Esophagus squamous epithelium (tissue), 5 donors: Measurements from ENCODE around the gene MMP24. TPM values are rescaled to one million over a fixed set of nuclear protein-coding genes. Genes with fewer than 3 reads are reported as not detected.

Source experiments
- DNase-seq: peaks from one replicate; lab custom pipeline; 2025; lab: John Stamatoyannopoulos, UW
- H3K27ac ChIP-seq, 4 donors: fragments of 200-600 bp; sonication (generic); one replicate each; pipeline ENCODE4 v1.5.1; 2016 to 2019; ENCODE audit warnings: mild to moderate bottlenecking in 1 of 4
- H3K27me3 ChIP-seq, 4 donors: fragments of 200-600 bp; sonication (generic); 1 replicate in 3 of 4; 2 replicates in 1 of 4; pipeline versions ENCODE4 v1.5.1 to v1.6.0; 2017 to 2021; ENCODE audit warnings: antibody characterized with exemption in 1 of 4
- H3K36me3 ChIP-seq, 3 donors: fragments of 200-600 bp; sonication (generic); one replicate each; pipeline ENCODE4 v1.5.1; 2016 to 2019
- H3K4me1 ChIP-seq, 3 donors: fragments of 200-600 bp; sonication (generic); one replicate each; pipeline ENCODE4 v1.5.1; 2017 to 2019
- H3K4me3 ChIP-seq, 4 donors: fragments of 200-600 bp; sonication (generic); 1 replicate in 3 of 4; 2 replicates in 1 of 4; pipeline ENCODE4 v1.5.1; 2016 to 2019; ENCODE audit warnings: mild to moderate bottlenecking in 2 of 4, moderate library complexity in 1 of 4
- H3K9me3 ChIP-seq, 3 donors: fragments of 200-600 bp; sonication (generic); one replicate each; pipeline ENCODE4 v1.5.1; 2016 to 2019
- CTCF ChIP-seq, 6 experiments: fragments of 450-650 bp in 4 of 6; fragments of 200-600 bp in 2 of 6; sonication (generic) in 2 of 6; IDR thresholded peaks; one replicate each; pipeline ENCODE4 v1.5.1; 2016 to 2019; ENCODE audit warnings: antibody characterized with exemption in 6 of 6, mild to moderate bottlenecking in 4 of 6, moderate library complexity in 4 of 6
- POLR2A ChIP-seq, 4 donors: fragments of 450-650 bp; IDR thresholded peaks; one replicate each; pipeline ENCODE4 v1.6.1; 2017; ENCODE audit warnings: antibody characterized with exemption in 4 of 4, mild to moderate bottlenecking in 4 of 4, moderate library complexity in 3 of 4
- WGBS, 2 donors: methylation state at CpG; one replicate each; pipeline ENCODE4 v1.1.5; 2018; 5-methylcytosine and 5-hydroxymethylcytosine counted together
- intact Hi-C: fragments of 100-400 bp; cut with DNase I; formaldehyde crosslinking; loops from one replicate; pipeline ENCODE4 v1.15.0; 2022
- total RNA-seq, 4 donors: library from RNA; depleted of rRNA; stranded (reverse); fragments of >200 nt; gene quantifications; one replicate each; pipeline ENCODE4 v1.1.0, GENCODE V29; 2016
- donor health status: DM: yes; HTN: yes; CAD: no.

Gene MMP24
- total RNA-seq, 4 donors from 2014 or later = 0.06 to 0.38 (median 0.08) TPM; not detected in 1

DNA sequence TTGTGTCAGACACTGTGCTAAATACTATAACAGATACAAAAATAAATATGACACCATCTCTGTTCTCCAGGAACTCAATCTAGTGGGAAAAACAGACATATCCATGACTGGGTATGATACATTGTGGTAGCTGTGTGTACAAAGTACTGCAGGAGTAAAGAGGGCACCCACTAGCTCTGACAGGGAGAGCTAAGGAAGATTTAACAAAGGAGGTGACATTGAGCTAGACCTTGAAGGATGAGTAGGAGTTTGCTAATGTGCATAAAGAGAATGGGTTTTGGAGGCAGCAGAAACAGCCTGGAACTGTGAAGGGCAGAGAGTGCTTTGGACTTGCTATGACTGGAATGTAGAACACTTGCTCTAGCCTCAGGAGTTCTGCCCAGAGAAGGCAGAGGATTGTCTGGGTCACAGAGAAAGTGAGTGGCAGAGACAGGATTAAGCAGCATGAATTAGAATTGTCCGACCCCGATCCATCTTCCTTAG, 14.4 kb downstream of the MMP24 start:
- DNase-seq = no peak
- Histone ChIP-seq H3K36me3 (peaks cover 0 to 8% (median 0%) of the 10 kb centered on the region in 3 donors), H3K9me3 (no peaks in the 10 kb centered on the region), H3K27ac (no peak overlapping the region), H3K4me3 (no peak overlapping the region), H3K4me1 (no peaks in the 10 kb centered on the region), H3K27me3 (no peaks in the 10 kb centered on the region)
- WGBS, 2 donors = 96% methylated on average over 2 of the region's 2 CpGs
- no peak for TF ChIP-seq POLR2A (IDR thresholded peaks at IDR 0.05)
- TF ChIP-seq CTCF (IDR thresholded peaks at IDR 0.05) = no peak
- intact Hi-C loops = no loop called here

DNA sequence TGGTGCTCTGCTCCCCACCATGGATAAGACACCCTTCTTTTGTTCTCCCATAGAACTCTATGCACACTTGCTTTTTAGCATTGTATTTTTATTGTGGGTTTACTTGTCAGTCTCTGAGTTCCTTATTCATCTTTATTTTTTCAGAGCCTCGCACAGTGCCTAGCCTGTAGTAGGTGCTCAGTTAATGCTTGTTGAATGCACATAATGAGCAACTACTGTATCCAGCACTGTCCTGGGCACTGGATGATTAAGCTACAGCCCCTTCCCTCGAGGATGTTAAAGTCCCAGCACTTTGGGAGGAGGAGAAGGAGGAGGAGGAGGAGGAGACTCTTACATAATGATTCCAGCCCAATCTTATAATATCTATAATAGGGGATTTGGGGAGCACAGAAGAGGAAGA, 16.8 kb downstream of the MMP24 start:
- no peaks in the 10 kb centered on the region for H3K9me3 ChIP-seq
- no peak for DNase-seq
- 56 to 67% methylated on average over 2 of the region's 2 CpGs for WGBS, 2 donors
- H3K4me1 ChIP-seq = no peaks in the 10 kb centered on the region
- H3K4me3 ChIP-seq = no peak overlapping the region
- intact Hi-C loops = no loop called here
- no peaks in the 10 kb centered on the region for H3K36me3 ChIP-seq
- H3K27me3 ChIP-seq = no peaks in the 10 kb centered on the region
- no peak overlapping the region for H3K27ac ChIP-seq
- TF ChIP-seq POLR2A (IDR thresholded peaks at IDR 0.05) = no peak
- TF ChIP-seq CTCF (IDR thresholded peaks at IDR 0.05) = no peak

DNA sequence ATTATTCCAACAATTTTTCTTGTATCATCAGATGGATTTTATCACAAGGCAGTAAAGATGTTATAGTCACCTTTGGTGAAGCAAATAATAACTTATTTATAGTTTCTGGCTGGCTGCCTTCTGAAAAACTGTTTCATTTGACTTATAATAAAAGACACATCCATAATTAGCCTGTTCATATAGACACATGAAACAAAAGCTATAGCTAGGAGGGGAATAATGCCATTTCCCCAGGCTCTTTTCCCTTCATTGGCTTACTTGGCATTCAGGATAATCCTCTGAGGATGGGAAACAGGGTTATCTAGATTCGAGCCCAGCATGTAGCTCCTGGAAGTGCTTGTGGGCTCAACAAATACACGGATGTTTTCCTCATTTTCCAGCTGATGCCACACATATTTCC, 17.5 kb downstream of the MMP24 start:
- 23 to 50% methylated on average over 2 of the region's 2 CpGs for WGBS, 2 donors
- intact Hi-C loops = no loop called here
- H3K27me3 ChIP-seq = no peaks in the 10 kb centered on the region
- no peaks in the 10 kb centered on the region for H3K4me1 ChIP-seq
- TF ChIP-seq POLR2A (IDR thresholded peaks at IDR 0.05) = no peak
- TF ChIP-seq CTCF (IDR thresholded peaks at IDR 0.05) = no peak
- no peaks in the 10 kb centered on the region for H3K9me3 ChIP-seq
- no peaks in the 10 kb centered on the region for H3K36me3 ChIP-seq
- no peak for DNase-seq
- H3K4me3 ChIP-seq = no peak overlapping the region
- no peak overlapping the region for H3K27ac ChIP-seq

DNA sequence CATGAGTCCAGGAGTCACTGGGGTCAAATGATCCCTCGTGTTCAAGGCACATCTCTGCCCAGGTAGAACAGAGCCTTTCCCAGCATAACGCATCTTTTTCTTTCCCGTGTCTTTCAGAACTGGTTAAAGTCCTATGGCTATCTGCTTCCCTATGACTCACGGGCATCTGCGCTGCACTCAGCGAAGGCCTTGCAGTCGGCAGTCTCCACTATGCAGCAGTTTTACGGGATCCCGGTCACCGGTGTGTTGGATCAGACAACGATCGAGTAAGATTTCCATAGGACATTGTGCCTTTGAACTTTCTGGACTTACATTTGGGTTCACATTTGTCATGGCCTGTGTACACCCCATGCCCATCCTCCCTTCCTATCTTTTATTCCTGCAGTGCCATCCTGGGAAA, 20.2 kb downstream of the MMP24 start:
- H3K4me3 ChIP-seq = no peak overlapping the region
- no peaks in the 10 kb centered on the region for H3K9me3 ChIP-seq
- H3K36me3 ChIP-seq = no peaks in the 10 kb centered on the region
- WGBS, 2 donors = 88 to 94% methylated on average over 12 of the region's 12 CpGs
- no peak overlapping the region for H3K27ac ChIP-seq
- intact Hi-C loops = no loop called here
- H3K27me3 ChIP-seq = no peaks in the 10 kb centered on the region
- no peak for DNase-seq
- no peaks in the 10 kb centered on the region for H3K4me1 ChIP-seq
- TF ChIP-seq POLR2A (IDR thresholded peaks at IDR 0.05) (no peak), CTCF (IDR thresholded peaks at IDR 0.05) (no peak)

- no peaks in the 10 kb centered on the region for H3K4me1 ChIP-seq
- 64 to 89% methylated on average over 8 of the region's 9 CpGs for WGBS, 2 donors
- H3K36me3 ChIP-seq = no peaks in the 10 kb centered on the region
- intact Hi-C loops = no loop called here
- H3K4me3 ChIP-seq = no peak overlapping the region
- no peak for TF ChIP-seq CTCF (IDR thresholded peaks at IDR 0.05)
- no peak for DNase-seq
- no peak overlapping the region for H3K27ac ChIP-seq
- H3K9me3 ChIP-seq = no peaks in the 10 kb centered on the region
- no peaks in the 10 kb centered on the region for H3K27me3 ChIP-seq
Observed at GRCh38 chr20:35248641-35249475, 22.4 kb downstream of the MMP24 start.
